Keratinocyte (primary cell): ENCODE results near the gene SOD1.

Source experiments
- CTCF ChIP-seq, 3 experiments: IDR thresholded peaks in 1 of 3; conservative IDR thresholded peaks in 1 of 3; optimal IDR thresholded peaks in 1 of 3; 2 replicates in 2 of 3; 3 replicates in 1 of 3; pipeline versions ENCODE3 to v1.5.1; 2011; ENCODE audit warnings: low read length in 3 of 3, mild to moderate bottlenecking in 3 of 3, moderate library complexity in 2 of 3, control low read depth in 1 of 3, inconsistent platforms in 1 of 3; ENCODE audit not compliant: insufficient read depth in 2 of 3; ENCODE audit errors: extremely low read depth in 1 of 3
- EZH2 ChIP-seq: IDR thresholded peaks from one replicate; pipeline ENCODE4 v1.6.1; 2012; ENCODE audit warnings: inconsistent platforms, mild to moderate bottlenecking, low read length, moderate library complexity

GRCh38 chr21:31658053-31658452 lies 1.4 kb upstream of the SOD1 start:
- TF ChIP-seq EZH2, result no peak
- TF ChIP-seq CTCF (optimal IDR thresholded peaks at IDR 0.05 in 1 of 3, IDR thresholded peaks at IDR 0.05 in 1 of 3, conservative IDR thresholded peaks at IDR 0.05 in 1 of 3; ENCODE audit: extremely low read depth in 1 of 3, insufficient read depth in 2 of 3, low read length in 3 of 3), result no peak
